HCT116 (cell line): ENCODE data around the gene FGF1. TPM values are rescaled to one million over a fixed set of nuclear protein-coding genes. Genes with fewer than 3 reads are reported as not detected.

ENCODE experiments used
- ATAC-seq: fragments of 200-7000 bp; cut with Tn5 transposase; 2 replicates; pipeline ENCODE4 v1.9.1; 2020; ENCODE audit warnings: mild to moderate bottlenecking, moderate library complexity
- BruUV-seq: library from RNA; stranded (reverse); fragments of 400-500 nt; replicated peaks from 2 replicates; lab custom pipeline; 2021; lab: Mats Ljungman, UMichigan
- CTCF ChIA-PET: fragments of 300-600 bp; sonication (Branson Sonifier 250); formaldehyde crosslinking; loops from one replicate; lab custom pipeline; 2021; ENCODE audit warnings: antibody characterized with exemption; lab: Charles Lee
- POLR2A ChIA-PET: fragments of 300-600, 350-600 bp; sonication (Branson Sonifier 250); formaldehyde crosslinking; loops from one replicate; lab custom pipeline; 2021; ENCODE audit warnings: antibody characterized with exemption; lab: Charles Lee
- RAD21 ChIA-PET, 2 experiments: fragments of 300-600 bp; sonication (Branson Sonifier 250); formaldehyde crosslinking; loops; one replicate each; lab custom pipeline; 2023; ENCODE audit warnings: low total read pairs in 2 of 2; ENCODE audit not compliant: uncharacterized antibody in 2 of 2, unreplicated experiment in 2 of 2, low non-redundant PET in 1 of 2; lab: Charles Lee
- DNase-seq: peaks from one replicate; pipeline ENCODE4 v3.0.0-alpha.2; 2010; ENCODE audit warnings: low read depth, low spot score
- H2AFZ ChIP-seq: fragments of 200-600 bp; shearing (Covaris generic), sonication (generic); 2 replicates; pipeline ENCODE4 v1.6.1; 2017; ENCODE audit warnings: low read depth, mixed run types, mixed read lengths, antibody characterized with exemption, low read length; ENCODE audit not compliant: poor library complexity, severe bottlenecking
- H3K27ac ChIP-seq: 2 replicates; pipeline ENCODE4 v1.5.1; 2012; ENCODE audit warnings: low read depth, low read length
- H3K27me3 ChIP-seq: fragments of 200-600 bp; sonication (generic); 2 replicates; pipeline ENCODE4 v1.6.1; 2016; ENCODE audit warnings: mixed run types, low read length, mixed read lengths; ENCODE audit not compliant: insufficient read depth
- H3K36me3 ChIP-seq, 2 experiments: fragments of 200-500 bp in 1 of 2; fragments of 200-600 bp in 1 of 2; sonication (Bioruptor generic) in 1 of 2; sonication (generic) in 1 of 2; 2 replicates each; pipeline versions ENCODE4 v1.5.1 to v1.6.1; 2014 to 2016; ENCODE audit warnings: low read length in 2 of 2, inconsistent platforms in 1 of 2, mixed read lengths in 1 of 2, mixed run types in 1 of 2; ENCODE audit not compliant: insufficient read depth in 2 of 2, control insufficient read depth in 1 of 2
- H3K4me1 ChIP-seq, 2 experiments: fragments of 200-600 bp in 1 of 2; sonication (generic) in 1 of 2; 2 replicates each; pipeline versions ENCODE4 v1.5.1 to v1.6.1; 2012 to 2017; ENCODE audit warnings: low read length in 2 of 2, inconsistent platforms in 1 of 2, mild to moderate bottlenecking in 1 of 2, mixed read lengths in 1 of 2, mixed run types in 1 of 2, moderate library complexity in 1 of 2; ENCODE audit not compliant: insufficient read depth in 2 of 2, control insufficient read depth in 1 of 2
- H3K4me2 ChIP-seq: fragments of 200-600 bp; sonication (generic); 2 replicates; pipeline ENCODE4 v1.6.1; 2017; ENCODE audit warnings: mixed run types, low read length, mixed read lengths
- H3K4me3 ChIP-seq, 2 experiments: fragments of 200-600 bp in 1 of 2; sonication (generic) in 1 of 2; replicated peaks in 1 of 2; 2 replicates each; pipeline ENCODE4 v1.5.1; 2011 to 2016; ENCODE audit warnings: low read length in 2 of 2, control low read depth in 1 of 2, low read depth in 1 of 2, mild to moderate bottlenecking in 1 of 2, mixed read lengths in 1 of 2, mixed run types in 1 of 2
- H3K79me2 ChIP-seq: fragments of 200-600 bp; sonication (generic); 2 replicates; pipeline ENCODE4 v1.6.1; 2017; ENCODE audit warnings: mild to moderate bottlenecking, mixed run types, low read length, moderate library complexity, mixed read lengths; ENCODE audit not compliant: insufficient read depth
- H3K9ac ChIP-seq: fragments of 200-600 bp; sonication (generic); 2 replicates; pipeline ENCODE4 v1.6.1; 2016; ENCODE audit warnings: low read length, mixed read lengths
- H3K9me2 ChIP-seq: fragments of 200-600 bp; sonication (generic), shearing (Covaris generic); 2 replicates; pipeline ENCODE4 v1.6.1; 2017; ENCODE audit warnings: mixed run types, mild to moderate bottlenecking, moderate library complexity; ENCODE audit not compliant: insufficient read depth
- H3K9me3 ChIP-seq, 2 experiments: fragments of 200-500 bp in 1 of 2; fragments of 200-600 bp in 1 of 2; sonication (Bioruptor generic) in 1 of 2; sonication (generic) in 1 of 2; 2 replicates each; pipeline ENCODE4 v1.6.1; 2014 to 2017; ENCODE audit warnings: low read length in 2 of 2, mixed read lengths in 2 of 2, inconsistent platforms in 1 of 2, low read depth in 1 of 2, mild to moderate bottlenecking in 1 of 2, mixed run types in 1 of 2, moderate library complexity in 1 of 2; ENCODE audit not compliant: control insufficient read depth in 1 of 2, insufficient read depth in 1 of 2
- H4K20me1 ChIP-seq: fragments of 200-600 bp; sonication (generic), shearing (Covaris generic); 2 replicates; pipeline ENCODE4 v1.6.1; 2017; ENCODE audit warnings: mixed run types, mild to moderate bottlenecking, moderate library complexity; ENCODE audit not compliant: insufficient read depth
- CBX3 ChIP-seq: IDR thresholded peaks from 2 replicates; pipeline ENCODE4 v1.6.1; 2012; ENCODE audit warnings: low read depth
- CEBPB ChIP-seq: IDR thresholded peaks from 2 replicates; pipeline ENCODE4 v1.6.1; 2012; ENCODE audit warnings: low read depth
- CTCF ChIP-seq, 3 experiments: fragments of 200-600 bp in 1 of 3; sonication (generic) in 1 of 3; IDR thresholded peaks in 2 of 3; conservative IDR thresholded peaks in 1 of 3; 2 replicates each; pipeline ENCODE4 v1.5.1; 2012 to 2017; ENCODE audit warnings: low read depth in 2 of 3, low read length in 2 of 3, antibody characterized with exemption in 1 of 3, borderline replicate concordance in 1 of 3, control low read depth in 1 of 3, mild to moderate bottlenecking in 1 of 3, mixed read lengths in 1 of 3, mixed run types in 1 of 3, moderate library complexity in 1 of 3; ENCODE audit not compliant: insufficient read depth in 1 of 3
- EZH2 ChIP-seq: fragments of 200-600 bp; sonication (generic); IDR thresholded peaks from 2 replicates; pipeline ENCODE4 v1.6.1; 2017; ENCODE audit warnings: antibody characterized with exemption, mixed run types
- FOSL1 ChIP-seq: IDR thresholded peaks from 2 replicates; pipeline ENCODE4 v1.6.1; 2012; ENCODE audit warnings: low read depth
- JUND ChIP-seq: IDR thresholded peaks from 2 replicates; pipeline ENCODE4 v1.6.1; 2012
- MAX ChIP-seq: IDR thresholded peaks from 2 replicates; pipeline ENCODE4 v1.6.1; 2012
- RAD21 ChIP-seq: IDR thresholded peaks from 2 replicates; pipeline ENCODE4 v1.6.1; 2012; ENCODE audit warnings: low read depth, mild to moderate bottlenecking
- SP1 ChIP-seq: IDR thresholded peaks from 2 replicates; pipeline ENCODE4 v1.6.1; 2012; ENCODE audit warnings: low read depth
- TCF7L2 ChIP-seq: IDR thresholded peaks from 2 replicates; pipeline ENCODE4 v1.7.0; 2011; ENCODE audit warnings: borderline replicate concordance, inconsistent platforms; ENCODE audit not compliant: insufficient read depth, insufficient read length; ENCODE audit errors: extremely low read depth
- YY1 ChIP-seq: IDR thresholded peaks from 2 replicates; pipeline ENCODE4 v1.6.1; 2011; ENCODE audit warnings: low read length, low read depth, moderate library complexity, mild to moderate bottlenecking; ENCODE audit not compliant: insufficient replicate concordance; ENCODE audit errors: extremely low read depth
- ZBTB33 ChIP-seq: IDR thresholded peaks from 2 replicates; pipeline ENCODE4 v1.6.1; 2011; ENCODE audit warnings: mild to moderate bottlenecking, low read length, moderate library complexity; ENCODE audit not compliant: insufficient replicate concordance; ENCODE audit errors: extremely low read depth
- ZFX ChIP-seq: fragments of 450-650 bp; IDR thresholded peaks from 2 replicates; pipeline ENCODE4 v1.6.1; 2017
- intact Hi-C: fragments of 100-400 bp; cut with micrococcal nuclease; formaldehyde crosslinking; loops from 2 replicates; pipeline ENCODE4 v1.10.0; 2022
- total RNA-seq: library from RNA; stranded (reverse); gene quantifications from one replicate; pipeline ENCODE4 v1.2.1, GENCODE V29; 2021; ENCODE audit not compliant: unreplicated experiment
- TF ChIP-seq, protein P1 (sequence below): IDR thresholded peaks from 2 replicates; pipeline ENCODE4 v1.6.1; 2012

Gene FGF1
- total RNA-seq, 1 experiment from 2014 or later: not detected

DNA sequence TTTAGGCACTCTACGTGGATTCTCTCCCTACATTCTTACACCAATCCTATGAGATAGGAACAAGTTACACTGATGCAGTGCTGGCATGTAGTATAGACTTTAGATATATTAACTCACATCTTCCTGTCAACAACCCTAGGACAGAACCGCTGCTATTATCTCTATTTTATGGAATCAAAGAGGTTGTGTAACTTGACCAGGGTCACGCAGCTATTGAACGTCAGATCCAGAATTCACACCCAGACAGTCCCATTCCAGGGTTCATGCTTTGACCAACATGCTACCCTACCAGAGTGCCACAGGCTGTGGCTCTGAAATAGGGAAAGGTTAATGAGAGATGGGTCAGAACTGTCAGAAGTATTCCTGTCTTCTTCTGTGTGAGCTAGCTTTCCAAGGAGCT is 9.6 kb downstream of the FGF1 start:
- TF ChIP-seq ZFX: no peak
- TF ChIP-seq JUND: no peak
- TF ChIP-seq RAD21: no peak
- TF ChIP-seq CEBPB: no peak
- TF ChIP-seq CBX3: no peak
- no peak for TF ChIP-seq CTCF (IDR thresholded peaks at IDR 0.05 in 2 of 3, conservative IDR thresholded peaks at IDR 0.05 in 1 of 3; ENCODE audit: borderline replicate concordance in 1 of 3, insufficient read depth in 1 of 3, low read depth in 2 of 3, low read length in 2 of 3)
- TF ChIP-seq TCF7L2: no peak
- TF ChIP-seq, protein P1, sequence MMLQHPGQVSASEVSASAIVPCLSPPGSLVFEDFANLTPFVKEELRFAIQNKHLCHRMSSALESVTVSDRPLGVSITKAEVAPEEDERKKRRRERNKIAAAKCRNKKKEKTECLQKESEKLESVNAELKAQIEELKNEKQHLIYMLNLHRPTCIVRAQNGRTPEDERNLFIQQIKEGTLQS: no peak
- no peak for TF ChIP-seq FOSL1
- no peak for TF ChIP-seq SP1
- no peak for TF ChIP-seq EZH2
- TF ChIP-seq MAX: no peak
- no peak for TF ChIP-seq ZBTB33
- no peak for TF ChIP-seq YY1
- ChIA-PET CTCF (interaction anchor here (1.1 to 1.9 kb wide), 3 partner anchors 21 to 37 kb away, joined by 3 to 5 read pairs (median 3); no protein-coding TSS in a partner anchor), POLR2A (no interaction called here), RAD21 (no interaction called here)
- no peak overlapping the region for H3K4me2 ChIP-seq
- no peaks in the 10 kb centered on the region for H3K9me3 ChIP-seq
- H3K27ac ChIP-seq: no peak overlapping the region
- H3K79me2 ChIP-seq: no peaks in the 10 kb centered on the region
- intact Hi-C loops: no loop called here
- no TSS peak for BruUV-seq
- DNase-seq: no peak
- no peak for ATAC-seq
- no peaks in the 10 kb centered on the region for H3K36me3 ChIP-seq
- no peaks in the 10 kb centered on the region for H3K27me3 ChIP-seq
- H2AFZ ChIP-seq: no peak overlapping the region
- peaks cover 13 to 25% of the 10 kb centered on the region in 2 experiments for H3K4me1 ChIP-seq
- H4K20me1 ChIP-seq: no peaks in the 10 kb centered on the region
- no peak overlapping the region for H3K9ac ChIP-seq
- H3K9me2 ChIP-seq: no peaks in the 10 kb centered on the region
- no peak overlapping the region for H3K4me3 ChIP-seq
